GM23338 (cell line): ENCODE results near the gene SDC3.

ENCODE experiments used
- CREB1 ChIP-seq: fragments of 250-450 bp; sonication (Bioruptor Pico); IDR thresholded peaks from 2 replicates; pipeline ENCODE4 v1.5.0; 2020; ENCODE audit warnings: low read depth, mild to moderate bottlenecking, moderate library complexity
- EZH2 ChIP-seq: fragments of 200-600 bp; sonication (generic); IDR thresholded peaks from one replicate; pipeline ENCODE4 v1.8.0; 2017; ENCODE audit warnings: antibody characterized with exemption, mild to moderate bottlenecking, low read depth; ENCODE audit not compliant: unreplicated experiment
- EZH2phosphoT487 ChIP-seq: fragments of 200-600 bp; sonication (generic); IDR thresholded peaks from one replicate; pipeline ENCODE4 v1.8.1; 2018; ENCODE audit warnings: antibody characterized with exemption; ENCODE audit not compliant: unreplicated experiment
- JUNB ChIP-seq: IDR thresholded peaks from one replicate; pipeline ENCODE4 v1.6.1; 2016; ENCODE audit warnings: antibody characterized with exemption; ENCODE audit not compliant: unreplicated experiment
- POLR2AphosphoS5 ChIP-seq: IDR thresholded peaks from 2 replicates; pipeline ENCODE4 v1.6.1; 2016; ENCODE audit warnings: antibody characterized with exemption, low read depth
- REST ChIP-seq: IDR thresholded peaks from one replicate; pipeline ENCODE4 v1.6.1; 2018; ENCODE audit warnings: antibody characterized with exemption; ENCODE audit not compliant: unreplicated experiment
- TF ChIP-seq, protein P1 (sequence below), 2 experiments: fragments of 200-600 bp in 1 of 2; sonication (generic) in 1 of 2; conservative IDR thresholded peaks; 2 replicates each; pipeline versions ENCODE4 v1.5.1 to v1.6.1; 2016 to 2017; ENCODE audit warnings: antibody characterized with exemption in 2 of 2, low read depth in 2 of 2, mild to moderate bottlenecking in 2 of 2, moderate library complexity in 1 of 2

DNA sequence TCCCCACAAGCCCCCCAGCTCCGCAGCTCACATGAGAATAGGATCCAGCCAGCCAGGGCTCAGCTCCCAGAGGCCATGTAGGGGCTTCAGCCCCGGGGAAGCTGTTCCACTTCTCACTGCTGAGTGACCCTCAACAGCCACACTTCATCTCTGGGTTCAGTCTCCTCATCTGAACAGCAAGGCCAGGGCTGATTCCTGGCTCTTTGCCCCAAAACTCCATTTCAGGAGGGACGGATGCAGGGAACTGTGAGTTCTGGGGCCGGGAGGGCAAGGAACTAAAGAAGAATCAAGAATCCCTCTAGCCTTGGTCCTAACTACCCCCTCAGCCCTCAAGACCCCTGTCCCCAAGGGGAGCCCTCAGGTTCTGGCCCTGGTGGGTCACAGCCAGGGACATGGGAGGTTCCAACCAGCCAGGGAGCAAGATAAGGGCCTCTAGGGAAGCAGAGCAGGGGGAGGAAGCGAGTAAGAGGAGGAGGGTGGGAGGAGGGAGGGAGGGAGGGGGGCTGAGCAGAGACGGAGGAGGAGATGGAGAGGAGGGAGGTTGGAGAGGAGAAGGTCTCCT lies 13.1 kb downstream of the SDC3 start:
- no peak for TF ChIP-seq POLR2AphosphoS5
- TF ChIP-seq, protein P1, sequence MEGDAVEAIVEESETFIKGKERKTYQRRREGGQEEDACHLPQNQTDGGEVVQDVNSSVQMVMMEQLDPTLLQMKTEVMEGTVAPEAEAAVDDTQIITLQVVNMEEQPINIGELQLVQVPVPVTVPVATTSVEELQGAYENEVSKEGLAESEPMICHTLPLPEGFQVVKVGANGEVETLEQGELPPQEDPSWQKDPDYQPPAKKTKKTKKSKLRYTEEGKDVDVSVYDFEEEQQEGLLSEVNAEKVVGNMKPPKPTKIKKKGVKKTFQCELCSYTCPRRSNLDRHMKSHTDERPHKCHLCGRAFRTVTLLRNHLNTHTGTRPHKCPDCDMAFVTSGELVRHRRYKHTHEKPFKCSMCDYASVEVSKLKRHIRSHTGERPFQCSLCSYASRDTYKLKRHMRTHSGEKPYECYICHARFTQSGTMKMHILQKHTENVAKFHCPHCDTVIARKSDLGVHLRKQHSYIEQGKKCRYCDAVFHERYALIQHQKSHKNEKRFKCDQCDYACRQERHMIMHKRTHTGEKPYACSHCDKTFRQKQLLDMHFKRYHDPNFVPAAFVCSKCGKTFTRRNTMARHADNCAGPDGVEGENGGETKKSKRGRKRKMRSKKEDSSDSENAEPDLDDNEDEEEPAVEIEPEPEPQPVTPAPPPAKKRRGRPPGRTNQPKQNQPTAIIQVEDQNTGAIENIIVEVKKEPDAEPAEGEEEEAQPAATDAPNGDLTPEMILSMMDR (conservative IDR thresholded peaks at IDR 0.05; ENCODE audit: low read depth in 2 of 2) = no peak
- no peak for TF ChIP-seq EZH2phosphoT487
- no peak for TF ChIP-seq EZH2
- no peak for TF ChIP-seq REST
- no peak for TF ChIP-seq CREB1
- no peak for TF ChIP-seq JUNB
